ENCODE measurements around the gene PARP1. TPM values are rescaled to one million over a fixed set of nuclear protein-coding genes. Genes with fewer than 3 reads are reported as not detected.

The PARP1 gene
- total RNA-seq, 1 experiment from 2014 or later: 376 TPM

GRCh38 chr1:226436855-226437491, 29.1 kb upstream of the PARP1 start (continued):
- TF ChIP-seq CTCF (IDR thresholded peaks at IDR 0.05): no peak
- TF ChIP-seq FOXK1 (CRISPR knock-in tag; IDR thresholded peaks at IDR 0.05): no peak
- TF ChIP-seq ZNF423 (CRISPR knock-in tag; IDR thresholded peaks at IDR 0.05): no peak
- TF ChIP-seq MXD4 (CRISPR knock-in tag; IDR thresholded peaks at IDR 0.05; ENCODE audit: borderline replicate concordance): no peak
- no peak for TF ChIP-seq MLX (CRISPR knock-in tag; IDR thresholded peaks at IDR 0.05)
- TF ChIP-seq CREM (CRISPR knock-in tag; IDR thresholded peaks at IDR 0.05): no peak

GRCh38 chr1:226436472-226436854, 28.6 kb upstream of the PARP1 start:
- ATAC-seq (no peak), DNase-seq (ENCODE audit: low spot score) (no peak)
- peaks cover 13% of the 10 kb centered on the region for H3K4me1 Mint-ChIP-seq
- TF ChIP-seq SMAD4 (CRISPR knock-in tag; IDR thresholded peaks at IDR 0.05): no peak
- TF ChIP-seq PRDM15 (CRISPR knock-in tag; IDR thresholded peaks at IDR 0.05): no peak
- TF ChIP-seq USF2 (CRISPR knock-in tag; IDR thresholded peaks at IDR 0.05): no peak
- no peak for TF ChIP-seq CBFB (CRISPR knock-in tag; IDR thresholded peaks at IDR 0.05; ENCODE audit: low read depth)
- TF ChIP-seq SMAD3 (CRISPR knock-in tag; IDR thresholded peaks at IDR 0.05; ENCODE audit: borderline replicate concordance): no peak
- H3K27me3 Mint-ChIP-seq (ENCODE audit: low read depth): 0 out of 2 replicates have a peak, but pooled peaks cover 4% of the 10 kb centered on the region
- ChIA-PET CTCF (interaction anchor here (0.9 to 2.5 kb wide), 4 partner anchors 9 to 112 kb away, joined by 4 to 9 read pairs (median 4); partner anchors contain the start of gene STUM), POLR2A (no interaction called here)
- peaks cover 23% of the 10 kb centered on the region for H3K9me3 Mint-ChIP-seq
- H3K27ac Mint-ChIP-seq: no peak overlapping the region
- no peak overlapping the region for H3K4me3 Mint-ChIP-seq
- peaks cover 3% of the 10 kb centered on the region for H3K36me3 Mint-ChIP-seq

GRCh38 chr1:226433341-226433720, 25.4 kb upstream of the PARP1 start:
- H3K27me3 Mint-ChIP-seq (ENCODE audit: low read depth): 0 out of 2 replicates have a peak, but pooled peaks cover 4% of the 10 kb centered on the region
- ChIA-PET POLR2A (no interaction called here), CTCF (interaction anchor here (0.6 to 1.9 kb wide), 6 partner anchors 9 to 137 kb away, joined by 3 to 13 read pairs (median 6); partner anchors contain the start of gene PARP1)
- H3K9me3 Mint-ChIP-seq: peaks cover 8% of the 10 kb centered on the region
- no peak overlapping the region for H3K4me3 Mint-ChIP-seq
- ATAC-seq: no peak
- no peaks in the 10 kb centered on the region for H3K36me3 Mint-ChIP-seq
- peaks cover 10% of the 10 kb centered on the region for H3K4me1 Mint-ChIP-seq
- DNase-seq (ENCODE audit: low spot score): no peak
- H3K27ac Mint-ChIP-seq: no peak overlapping the region
- no peak for TF ChIP-seq ZNF281 (CRISPR knock-in tag; IDR thresholded peaks at IDR 0.05)
- no peak for TF ChIP-seq CREM (CRISPR knock-in tag; IDR thresholded peaks at IDR 0.05)
- no peak for TF ChIP-seq HMGA2 (CRISPR knock-in tag; IDR thresholded peaks at IDR 0.05)
- no peak for TF ChIP-seq TP53 (CRISPR knock-in tag; IDR thresholded peaks at IDR 0.05)
- no peak for TF ChIP-seq GTF2I (CRISPR knock-in tag; conservative IDR thresholded peaks at IDR 0.05)
- TF ChIP-seq JUN (CRISPR knock-in tag; IDR thresholded peaks at IDR 0.05): no peak
- no peak for TF ChIP-seq NR1H2 (CRISPR knock-in tag; IDR thresholded peaks at IDR 0.05)
- no peak for TF ChIP-seq ZNF317 (CRISPR knock-in tag; IDR thresholded peaks at IDR 0.05; ENCODE audit: borderline replicate concordance, low read depth)
- TF ChIP-seq MXD4 (CRISPR knock-in tag; IDR thresholded peaks at IDR 0.05; ENCODE audit: borderline replicate concordance): no peak
- no peak for TF ChIP-seq EMX1 (CRISPR knock-in tag; IDR thresholded peaks at IDR 0.05)
- no peak for TF ChIP-seq SMAD3 (CRISPR knock-in tag; IDR thresholded peaks at IDR 0.05; ENCODE audit: borderline replicate concordance)
- no peak for TF ChIP-seq IRF2 (CRISPR knock-in tag; IDR thresholded peaks at IDR 0.05; ENCODE audit: borderline replicate concordance, low read depth)
- TF ChIP-seq KAT7 (CRISPR knock-in tag; IDR thresholded peaks at IDR 0.05; ENCODE audit: borderline replicate concordance): no peak
- no peak for TF ChIP-seq HMGXB4 (CRISPR knock-in tag; IDR thresholded peaks at IDR 0.05)

Measured in WTC11 (cell line).